RWPE1 (cell line): ENCODE results near the gene FN1.

Experiments used
- CTCF ChIA-PET: fragments of 350-600 bp; sonication (Branson Sonifier 250); formaldehyde crosslinking; extraction: SDS; loops from one replicate; lab custom pipeline; 2021; lab: Yijun Ruan, JAX
- POLR2A ChIA-PET: fragments of 400-600 bp; formaldehyde crosslinking; extraction: SDS; loops from one replicate; lab custom pipeline; 2020; ENCODE audit warnings: antibody characterized with exemption; ENCODE audit not compliant: low non-redundant PET; lab: Yijun Ruan, JAX
- DNase-seq: peaks from one replicate; pipeline ENCODE4 v3.0.0; 2012; ENCODE audit warnings: low spot score
- H3K27ac ChIP-seq: fragments of 450-650 bp; 2 replicates; pipeline ENCODE4 v1.5.1; 2017
- CTCF ChIP-seq: fragments of 450-650 bp; conservative IDR thresholded peaks from 2 replicates; pipeline ENCODE4 v1.5.1; 2017; ENCODE audit warnings: low read depth, mild to moderate bottlenecking

The FN1 gene

GRCh38 chr2:215380699-215381098, 55.2 kb downstream of the FN1 start:
- no peak for TF ChIP-seq CTCF
- ChIA-PET CTCF (interaction anchor here (0.5 kb wide), 1 partner anchor 496 kb away, joined by 3 read pairs; no protein-coding TSS in a partner anchor), POLR2A (no interaction called here)
- H3K27ac ChIP-seq = no peak overlapping the region
- DNase-seq = no peak

- no peak for DNase-seq
- ChIA-PET CTCF (interaction anchor here (0.5 to 0.7 kb wide), 2 partner anchors 496 to 514 kb away, joined by 3 read pairs; no protein-coding TSS in a partner anchor), POLR2A (no interaction called here)
Observed at GRCh38 chr2:215379948-215380347, 55.9 kb downstream of the FN1 start.

GRCh38 chr2:215379039-215379438, 56.8 kb downstream of the FN1 start:
- no peak overlapping the region for H3K27ac ChIP-seq
- TF ChIP-seq CTCF = no peak
- POLR2A ChIA-PET = no interaction called here
- CTCF ChIA-PET = interaction anchor here (0.7 kb wide), 1 partner anchor 515 kb away, joined by 3 read pairs; no protein-coding TSS in a partner anchor
- DNase-seq = no peak

More at GRCh38 chr2:215379948-215380347, 55.9 kb downstream of the FN1 start:
- H3K27ac ChIP-seq = no peak overlapping the region
- no peak for TF ChIP-seq CTCF

- DNase-seq = no peak
- no peak overlapping the region for H3K27ac ChIP-seq
- POLR2A ChIA-PET = no interaction called here
- CTCF ChIA-PET = no interaction called here
- TF ChIP-seq CTCF = no peak
Observed at GRCh38 chr2:215378045-215378444, 57.8 kb downstream of the FN1 start.

GRCh38 chr2:215377283-215377682, 58.6 kb downstream of the FN1 start:
- CTCF ChIA-PET = no interaction called here
- no peak for DNase-seq
- TF ChIP-seq CTCF = no peak
- no peak overlapping the region for H3K27ac ChIP-seq
- POLR2A ChIA-PET = no interaction called here

- H3K27ac ChIP-seq = no peak overlapping the region
- no peak for DNase-seq
- ChIA-PET CTCF (interaction anchor here (0.6 kb wide), 1 partner anchor 870 kb away, joined by 3 read pairs; no protein-coding TSS in a partner anchor), POLR2A (no interaction called here)
- no peak for TF ChIP-seq CTCF
Observed at GRCh38 chr2:215376103-215376780, 59.6 kb downstream of the FN1 start.
